ENCODE results near the gene SNRPD2. TPM values are rescaled to one million over a fixed set of nuclear protein-coding genes. Genes with fewer than 3 reads are reported as not detected.

SNRPD2 gene
- total and polyA plus RNA-seq, 2 of the 8 experiments (the other 6 are each of a cell fraction or from before 2014, with no cell fraction given): 645 to 759 TPM

GRCh38 chr19:45712699-45713067 lies 20.9 kb upstream of the SNRPD2 start:
- Histone ChIP-seq H3K18ac (ENCODE audit: extremely low read depth, low read length) (no peak overlapping the region), H3K27me3 (replicated peaks in 1 of 4; ENCODE audit: control insufficient read depth in 3 of 4, extremely low read depth in 1 of 4, insufficient read depth in 3 of 4, low read length in 3 of 4) (no peaks in the 10 kb centered on the region), H4K5ac (ENCODE audit: insufficient read length, low read depth, low read length) (no peak overlapping the region), H3K79me2 (ENCODE audit: control insufficient read depth in 1 of 2, insufficient read depth in 2 of 2, low read length in 2 of 2) (peaks cover 8 to 35% of the 10 kb centered on the region in 2 experiments), H2BK15ac (ENCODE audit: low read length) (no peak overlapping the region), H3K79me1 (ENCODE audit: low read depth, low read length) (peaks cover 8% of the 10 kb centered on the region), H3K56ac (replicated peaks; ENCODE audit: insufficient read length, low read depth, low read length) (no peak overlapping the region), H4K20me1 (replicated peaks in 1 of 2; ENCODE audit: control insufficient read depth in 1 of 2, insufficient read depth in 2 of 2, low read length in 2 of 2) (peaks cover 5% of the 10 kb centered on the region in 2 experiments), H2BK20ac (ENCODE audit: low read length) (no peak overlapping the region), H2AFZ (ENCODE audit: low read length) (no peak overlapping the region), H3K14ac (ENCODE audit: insufficient read length) (no peak overlapping the region), H3K4me3 (ENCODE audit: extremely low read depth in 1 of 4, insufficient read depth in 2 of 4, low read depth in 3 of 4, low read length in 4 of 4) (no peak overlapping the region), H3K27ac (ENCODE audit: low read depth, low read length) (no peak overlapping the region), H3K4ac (replicated peaks; ENCODE audit: insufficient read length, low read depth, low read length) (no peak overlapping the region), H4K91ac (replicated peaks; ENCODE audit: insufficient read length, low read length) (no peak overlapping the region), H2BK12ac (ENCODE audit: low read depth, low read length) (no peak overlapping the region), H3K4me2 (ENCODE audit: insufficient read depth in 1 of 2, low read depth in 2 of 2, low read length in 2 of 2) (no peak overlapping the region), H3K36me3 (ENCODE audit: control insufficient read depth in 2 of 4, insufficient read depth in 4 of 4, low read length in 3 of 4) (peaks cover 0 to 19% (median 11%) of the 10 kb centered on the region in 4 experiments; a peak in 6 of 8 replicates), H2BK120ac (replicated peaks; ENCODE audit: low read depth, low read length) (no peak overlapping the region), H3K4me1 (replicated peaks in 1 of 4; ENCODE audit: control insufficient read depth in 3 of 4, insufficient read depth in 4 of 4, low read length in 3 of 4) (peaks cover 0 to 4% (median 3%) of the 10 kb centered on the region in 4 experiments; a peak in 5 of 7 replicates), H2AK5ac (ENCODE audit: low read depth, low read length) (no peak overlapping the region), H3K23me2 (ENCODE audit: low read depth, low read length) (peaks cover 8% of the 10 kb centered on the region), H3K9ac (replicated peaks in 1 of 4; ENCODE audit: extremely low read depth in 1 of 4, low read depth in 3 of 4, low read length in 3 of 4) (no peak overlapping the region), H3K9me3 (ENCODE audit: insufficient read depth in 2 of 2, low read depth in 1 of 2, low read length in 1 of 2) (no peaks in the 10 kb centered on the region), H2BK5ac (ENCODE audit: low read depth, low read length) (no peak overlapping the region), H4K8ac (ENCODE audit: extremely low read depth, insufficient read depth, low read length) (peak overlapping the region; percentile 36; the same call in 1 of the 2 replicates), H3K23ac (ENCODE audit: insufficient read length) (no peak overlapping the region)
- WGBS, 2 experiments (ENCODE audit: extremely low coverage in 1 of 2, insufficient coverage in 1 of 2, insufficient read length in 1 of 2, insufficient replicate concordance in 2 of 2, low coverage in 1 of 2, low lambda C conversion rate in 2 of 2, missing lambda C conversion rate in 1 of 2): 95% methylated on average over 21 of the region's 25 CpGs; no CpG with 5 or more reads in 1 of the 2 experiments
- CTCF ChIA-PET (ENCODE audit: partially characterized antibody): interaction anchor here (0.9 to 4.2 kb wide), 5 partner anchors 8 to 19 kb away, joined by 3 to 14 read pairs (median 4); no protein-coding TSS in a partner anchor
- POLR2A ChIA-PET (ENCODE audit: partially characterized antibody): interaction anchor here (0.6 to 20.0 kb wide), 6 partner anchors 9 to 53 kb away, joined by 3 to 284 read pairs (median 4); partner anchors contain the start of genes QPCTL, SIX5 and SNRPD2
- no peak for FAIRE-seq
- TF ChIP-seq NRF1 (IDR thresholded peaks at IDR 0.05; ENCODE audit: low read depth, low read length): no peak
- no peak for TF ChIP-seq EP300 (IDR thresholded peaks at IDR 0.05; ENCODE audit: borderline replicate concordance in 1 of 2, low read depth in 2 of 2, low read length in 2 of 2)
- TF ChIP-seq EGR1 (IDR thresholded peaks at IDR 0.05; ENCODE audit: borderline replicate concordance, low read depth, low read length): 0 out of 2 replicates have a peak, but pooled peaks have one; percentile 27
- no peak for TF ChIP-seq TAF1 (IDR thresholded peaks at IDR 0.05; ENCODE audit: low read depth, low read length)
- DNase-seq (ENCODE audit: low read depth in 1 of 2, low spot score in 2 of 2): no peak

Measured in H1 (cell line).